Transverse colon (tissue), 4 donors: ENCODE data around the gene GNA14.

ENCODE experiments used
- POLR2A ChIP-seq: fragments of 450-650 bp; IDR thresholded peaks from one replicate; pipeline ENCODE4 v1.6.1; 2016; ENCODE audit warnings: antibody characterized with exemption, mild to moderate bottlenecking, moderate library complexity
- POLR2AphosphoS5 ChIP-seq, 3 donors: sonication (generic); formaldehyde crosslinking; IDR thresholded peaks; one replicate each; pipeline ENCODE4 v1.6.1; 2016; ENCODE audit warnings: antibody characterized with exemption in 3 of 3
- TF ChIP-seq, protein P1 (sequence below), 5 experiments: fragments of 200-600 bp in 3 of 5; fragments of 450-650 bp in 2 of 5; sonication (generic) in 3 of 5; IDR thresholded peaks; 1 replicate in 2 of 5; 2 replicates in 3 of 5; pipeline ENCODE4 v1.5.1; 2016 to 2017; ENCODE audit warnings: antibody characterized with exemption in 5 of 5, inconsistent platforms in 3 of 5, mild to moderate bottlenecking in 2 of 5, moderate library complexity in 1 of 5

DNA sequence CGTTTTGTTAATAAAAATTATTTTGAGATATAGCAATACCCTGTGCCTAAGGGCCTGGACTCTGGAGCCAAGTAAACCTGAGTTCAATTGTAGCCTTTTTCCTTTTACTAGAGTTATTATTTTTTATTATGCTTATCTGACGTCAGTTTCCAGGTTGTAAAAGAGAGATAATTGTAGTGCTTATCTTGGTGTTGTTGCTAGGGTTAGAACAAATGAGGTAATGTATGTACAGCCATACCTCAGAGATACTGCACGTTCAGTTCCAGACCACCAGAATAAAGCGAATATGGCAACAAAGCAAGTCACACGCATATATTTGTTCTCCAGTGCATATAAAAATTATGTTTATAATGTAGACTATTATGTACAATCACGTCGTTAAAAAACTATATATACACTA, 255.8 kb downstream of the GNA14 start:
- TF ChIP-seq, protein P1, sequence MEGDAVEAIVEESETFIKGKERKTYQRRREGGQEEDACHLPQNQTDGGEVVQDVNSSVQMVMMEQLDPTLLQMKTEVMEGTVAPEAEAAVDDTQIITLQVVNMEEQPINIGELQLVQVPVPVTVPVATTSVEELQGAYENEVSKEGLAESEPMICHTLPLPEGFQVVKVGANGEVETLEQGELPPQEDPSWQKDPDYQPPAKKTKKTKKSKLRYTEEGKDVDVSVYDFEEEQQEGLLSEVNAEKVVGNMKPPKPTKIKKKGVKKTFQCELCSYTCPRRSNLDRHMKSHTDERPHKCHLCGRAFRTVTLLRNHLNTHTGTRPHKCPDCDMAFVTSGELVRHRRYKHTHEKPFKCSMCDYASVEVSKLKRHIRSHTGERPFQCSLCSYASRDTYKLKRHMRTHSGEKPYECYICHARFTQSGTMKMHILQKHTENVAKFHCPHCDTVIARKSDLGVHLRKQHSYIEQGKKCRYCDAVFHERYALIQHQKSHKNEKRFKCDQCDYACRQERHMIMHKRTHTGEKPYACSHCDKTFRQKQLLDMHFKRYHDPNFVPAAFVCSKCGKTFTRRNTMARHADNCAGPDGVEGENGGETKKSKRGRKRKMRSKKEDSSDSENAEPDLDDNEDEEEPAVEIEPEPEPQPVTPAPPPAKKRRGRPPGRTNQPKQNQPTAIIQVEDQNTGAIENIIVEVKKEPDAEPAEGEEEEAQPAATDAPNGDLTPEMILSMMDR (IDR thresholded peaks at IDR 0.05): no peak
- TF ChIP-seq POLR2A (no peak), POLR2AphosphoS5 (IDR thresholded peaks at IDR 0.05) (peak in 2 of 3 donors; percentile 54 to 61)
